K562 (cell line): ENCODE data around the gene CCSER1. TPM values are rescaled to one million over a fixed set of nuclear protein-coding genes. Genes with fewer than 3 reads are reported as not detected.

Source experiments
- ATAC-seq: fragments of 200-7000 bp; cut with Tn5 transposase; 3 replicates; pipeline ENCODE4 v1.9.1; 2020; ENCODE audit warnings: moderate library complexity
- BruUV-seq: library from RNA; stranded (reverse); fragments of 400-500 nt; replicated peaks from 2 replicates; lab custom pipeline; 2021; lab: Mats Ljungman, UMichigan
- CTCF ChIA-PET: fragments of 300-600 bp; formaldehyde crosslinking; extraction: SDS; loops from one replicate; lab custom pipeline; 2021; ENCODE audit warnings: low intra/inter-chr PET ratio; lab: Yijun Ruan, JAX
- POLR2A ChIA-PET: fragments of 300-600, 350-650 bp; sonication (Branson Sonifier 250); formaldehyde crosslinking; extraction: SDS; loops from one replicate; lab custom pipeline; 2021; ENCODE audit warnings: antibody characterized with exemption, inconsistent platforms; lab: Yijun Ruan, JAX
- DNase-seq, 4 experiments: peaks; one replicate each; pipeline versions ENCODE4 v3.0.0 to v3.0.0-alpha.2; 2011 to 2018; ENCODE audit warnings: low spot score in 3 of 4, mixed read lengths in 3 of 4; ENCODE audit errors: extremely low read depth in 1 of 4
- FAIRE-seq: peaks from 2 replicates; lab custom pipeline; 2011; peaks lifted over from hg19 to GRCh38; lab: Jason Lieb, UNC
- H2AFZ ChIP-seq: 2 replicates; pipeline ENCODE4 v1.6.0; 2011; ENCODE audit warnings: low read depth, low read length, control low read depth, inconsistent platforms
- H3K27ac ChIP-seq: fragments of 200-600 bp; 3 replicates; pipeline ENCODE4 v1.8.0; 2011; ENCODE audit warnings: low read depth, mild to moderate bottlenecking, control low read depth, inconsistent platforms, low read length, moderate library complexity, mixed read lengths; ENCODE audit errors: extremely low read depth
- H3K27me3 ChIP-seq, 2 experiments: fragments of 300-600 bp in 1 of 2; 2 replicates in 1 of 2; 3 replicates in 1 of 2; pipeline versions ENCODE4 v1.6.0 to v1.8.0; 2011; ENCODE audit warnings: inconsistent platforms in 2 of 2, low read length in 2 of 2, mild to moderate bottlenecking in 1 of 2, mixed read lengths in 1 of 2, moderate library complexity in 1 of 2; ENCODE audit not compliant: control insufficient read depth in 2 of 2, insufficient read depth in 2 of 2
- H3K36me3 ChIP-seq: fragments of 300-600 bp; 3 replicates; pipeline ENCODE4 v1.8.0; 2011; ENCODE audit warnings: mild to moderate bottlenecking, low read length, inconsistent platforms; ENCODE audit not compliant: control insufficient read depth, insufficient read depth
- H3K4me1 ChIP-seq, 2 experiments: fragments of 200-600 bp in 1 of 2; replicated peaks in 1 of 2; 2 replicates in 1 of 2; 3 replicates in 1 of 2; pipeline versions ENCODE4 v1.5.1 to v1.8.0; 2011; ENCODE audit warnings: inconsistent platforms in 2 of 2, low read length in 2 of 2, mild to moderate bottlenecking in 1 of 2, mixed read lengths in 1 of 2, moderate library complexity in 1 of 2; ENCODE audit not compliant: control insufficient read depth in 2 of 2, insufficient read depth in 2 of 2
- H3K4me2 ChIP-seq: 2 replicates; pipeline ENCODE4 v1.6.1; 2011; ENCODE audit warnings: low read length, control low read depth, inconsistent platforms, mixed read lengths; ENCODE audit not compliant: insufficient read depth
- H3K4me3 ChIP-seq: fragments of 200-600 bp; sonication (generic), shearing (Covaris generic); 2 replicates; pipeline ENCODE4 v1.5.1; 2016; ENCODE audit warnings: control low read depth, inconsistent platforms
- H3K79me2 ChIP-seq: fragments of 200-600 bp; 3 replicates; pipeline ENCODE4 v1.8.0; 2011; ENCODE audit warnings: low read length, inconsistent platforms; ENCODE audit not compliant: control insufficient read depth, insufficient read depth
- H3K9ac ChIP-seq, 2 experiments: 2 replicates each; pipeline versions ENCODE4 v1.6.0 to v1.6.1; 2011; ENCODE audit warnings: low read depth in 2 of 2, low read length in 2 of 2, control low read depth in 1 of 2, inconsistent platforms in 1 of 2, mild to moderate bottlenecking in 1 of 2, mixed read lengths in 1 of 2; ENCODE audit not compliant: insufficient read depth in 1 of 2
- H3K9me1 ChIP-seq: one replicate; pipeline ENCODE4 v1.6.0; 2011; ENCODE audit warnings: inconsistent platforms, mild to moderate bottlenecking, low read length, moderate library complexity; ENCODE audit not compliant: control insufficient read depth, insufficient read depth
- H3K9me3 ChIP-seq: replicated peaks from 2 replicates; pipeline ENCODE4 v1.5.1; 2011; ENCODE audit warnings: low read depth, low read length, inconsistent platforms; ENCODE audit not compliant: control insufficient read depth, insufficient read depth
- H4K20me1 ChIP-seq: replicated peaks from 2 replicates; pipeline ENCODE4 v1.6.1; 2011; ENCODE audit warnings: low read length, inconsistent platforms, mixed read lengths; ENCODE audit not compliant: control insufficient read depth, insufficient read depth
- GMEB1 ChIP-seq: fragments of 250-450 bp; sonication (Bioruptor Pico); IDR thresholded peaks from 2 replicates; pipeline ENCODE4 v1.4.0; 2020; ENCODE audit warnings: mild to moderate bottlenecking
- GTF2A2 ChIP-seq: IDR thresholded peaks from 2 replicates; pipeline ENCODE4 v1.6.1; 2016; ENCODE audit warnings: mild to moderate bottlenecking, missing genetic modification characterization, missing compliant biosample characterization
- HDAC3 ChIP-seq: fragments of 450-650 bp; IDR thresholded peaks from 2 replicates; pipeline ENCODE4 v1.6.1; 2018; ENCODE audit warnings: borderline replicate concordance, mild to moderate bottlenecking, moderate library complexity; ENCODE audit not compliant: partially characterized antibody
- PBX2 ChIP-seq, 2 experiments: IDR thresholded peaks in 1 of 2; conservative IDR thresholded peaks in 1 of 2; 2 replicates each; pipeline ENCODE4 v1.6.1; 2016; ENCODE audit warnings: low read depth in 2 of 2, mild to moderate bottlenecking in 1 of 2, missing compliant biosample characterization in 1 of 2, missing genetic modification characterization in 1 of 2, moderate library complexity in 1 of 2
- SAP30 ChIP-seq: fragments of 200-600 bp; sonication (generic); IDR thresholded peaks from 2 replicates; pipeline ENCODE4 v1.6.1; 2012; ENCODE audit warnings: borderline replicate concordance, low read depth, mild to moderate bottlenecking, moderate library complexity, low read length, control low read depth, inconsistent platforms; ENCODE audit not compliant: insufficient read depth, poor library complexity, severe bottlenecking
- SOX6 ChIP-seq: fragments of 450-650 bp; IDR thresholded peaks from 2 replicates; pipeline ENCODE4 v1.6.1; 2014; ENCODE audit warnings: mild to moderate bottlenecking
- ZBTB1 ChIP-seq: sonication (generic); formaldehyde crosslinking; IDR thresholded peaks from 2 replicates; pipeline ENCODE4 v1.8.1; 2023; ENCODE audit warnings: missing genetic modification reagents, low read depth, mild to moderate bottlenecking, borderline replicate concordance
- ZNF431 ChIP-seq: sonication (generic); formaldehyde crosslinking; IDR thresholded peaks from 2 replicates; pipeline ENCODE4 v1.8.0; 2022; ENCODE audit warnings: mild to moderate bottlenecking, missing genetic modification reagents
- WGBS: fragments of 100-300 bp; shearing (Covaris generic); methylation state at CpG from one replicate; pipeline ENCODE4 v1.1.6; 2016; ENCODE audit warnings: low coverage, mixed read lengths; ENCODE audit not compliant: insufficient coverage; ENCODE audit errors: missing lambda C conversion rate; 5-methylcytosine and 5-hydroxymethylcytosine counted together
- in situ Hi-C: fragments of 300-500 bp; cut with MboI; formaldehyde crosslinking; loops from 4 replicates; pipeline ENCODE4 v1.15.0; 2018; ENCODE audit warnings: inconsistent platforms, mixed read lengths
- intact Hi-C: fragments of 100-400 bp; cut with micrococcal nuclease; formaldehyde crosslinking; loops from 2 replicates; pipeline ENCODE4 v1.14.2; 2022
- polyA plus RNA-seq, 8 experiments: library from polyadenylated mRNA; depleted of rRNA in 4 of 8; stranded (reverse) in 5 of 8; unstranded in 3 of 8; fragments of >200 nt; fragmentation: Nextera tagmentation in 2 of 8; fragmentation: Illumina TruSeq in 1 of 8; extraction: Ambion mirVana in 2 of 8; extraction: Trizol in 1 of 8; gene quantifications; 2 replicates each; pipeline versions ENCODE4 v1.2.1 to v1.2.3, GENCODE V29; 2011 to 2014; ENCODE audit warnings: inconsistent platforms in 1 of 8, missing spikeins in 1 of 8
- total RNA-seq, 7 experiments: library from RNA; depleted of rRNA in 6 of 7; stranded (reverse); fragments of >200 nt in 6 of 7; fragmentation: Illumina TruSeq in 2 of 7; extraction: Trizol in 2 of 7; gene quantifications; 2 replicates each; pipeline versions ENCODE4 v1.2.1 to v1.2.3, GENCODE V29; 2011 to 2021; ENCODE audit warnings: low replicate concordance in 1 of 7
- TF ChIP-seq, protein P1 (sequence below): fragments of 150-350 bp; conservative IDR thresholded peaks from 2 replicates; pipeline ENCODE4 v1.6.1; 2014; ENCODE audit warnings: low read length

The CCSER1 gene
- total and polyA plus RNA-seq, 9 of the 15 experiments (the other 6 are each of a cell fraction or from before 2014, with no cell fraction given) = not detected

DNA sequence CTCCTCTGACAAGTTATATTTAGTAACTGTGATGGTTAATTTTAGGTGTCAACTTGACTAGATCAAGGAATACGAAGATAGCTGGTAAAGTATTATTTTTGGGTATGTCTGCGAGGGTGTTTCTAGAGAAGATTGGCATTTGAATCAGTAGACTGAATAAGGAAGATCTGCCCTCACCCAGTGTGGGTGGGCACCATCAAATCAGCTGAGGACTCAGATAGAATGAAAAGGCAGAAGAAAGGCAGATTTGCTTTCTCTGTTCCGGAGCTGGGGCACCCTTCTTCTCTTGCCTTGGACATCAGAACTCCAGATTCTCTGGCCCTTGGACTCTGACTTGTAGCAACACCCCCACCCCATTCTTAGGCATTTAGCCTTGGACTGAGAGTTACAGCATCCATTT lies 981.6 kb downstream of the CCSER1 start:
- H3K27me3 ChIP-seq = no peaks in the 10 kb centered on the region
- no peak overlapping the region for H3K4me3 ChIP-seq
- H4K20me1 ChIP-seq = no peaks in the 10 kb centered on the region
- CTCF ChIA-PET = no interaction called here
- H3K4me1 ChIP-seq = no peaks in the 10 kb centered on the region
- in situ Hi-C loops = no loop called here
- WGBS = 3% methylated on average over 3 of the region's 3 CpGs
- intact Hi-C loops = no loop called here
- no peaks in the 10 kb centered on the region for H3K9me1 ChIP-seq
- no peak overlapping the region for H3K9ac ChIP-seq
- H3K79me2 ChIP-seq = no peaks in the 10 kb centered on the region
- no peak for ATAC-seq
- POLR2A ChIA-PET = no interaction called here
- BruUV-seq = no TSS peak
- no peaks in the 10 kb centered on the region for H3K9me3 ChIP-seq
- H3K36me3 ChIP-seq = no peaks in the 10 kb centered on the region
- no peak overlapping the region for H3K27ac ChIP-seq
- no peak overlapping the region for H2AFZ ChIP-seq
- H3K4me2 ChIP-seq = no peak overlapping the region
- DNase-seq = no peak
- no peak for FAIRE-seq
- TF ChIP-seq ZBTB1 (CRISPR knock-in tag) = no peak
- TF ChIP-seq, protein P1, sequence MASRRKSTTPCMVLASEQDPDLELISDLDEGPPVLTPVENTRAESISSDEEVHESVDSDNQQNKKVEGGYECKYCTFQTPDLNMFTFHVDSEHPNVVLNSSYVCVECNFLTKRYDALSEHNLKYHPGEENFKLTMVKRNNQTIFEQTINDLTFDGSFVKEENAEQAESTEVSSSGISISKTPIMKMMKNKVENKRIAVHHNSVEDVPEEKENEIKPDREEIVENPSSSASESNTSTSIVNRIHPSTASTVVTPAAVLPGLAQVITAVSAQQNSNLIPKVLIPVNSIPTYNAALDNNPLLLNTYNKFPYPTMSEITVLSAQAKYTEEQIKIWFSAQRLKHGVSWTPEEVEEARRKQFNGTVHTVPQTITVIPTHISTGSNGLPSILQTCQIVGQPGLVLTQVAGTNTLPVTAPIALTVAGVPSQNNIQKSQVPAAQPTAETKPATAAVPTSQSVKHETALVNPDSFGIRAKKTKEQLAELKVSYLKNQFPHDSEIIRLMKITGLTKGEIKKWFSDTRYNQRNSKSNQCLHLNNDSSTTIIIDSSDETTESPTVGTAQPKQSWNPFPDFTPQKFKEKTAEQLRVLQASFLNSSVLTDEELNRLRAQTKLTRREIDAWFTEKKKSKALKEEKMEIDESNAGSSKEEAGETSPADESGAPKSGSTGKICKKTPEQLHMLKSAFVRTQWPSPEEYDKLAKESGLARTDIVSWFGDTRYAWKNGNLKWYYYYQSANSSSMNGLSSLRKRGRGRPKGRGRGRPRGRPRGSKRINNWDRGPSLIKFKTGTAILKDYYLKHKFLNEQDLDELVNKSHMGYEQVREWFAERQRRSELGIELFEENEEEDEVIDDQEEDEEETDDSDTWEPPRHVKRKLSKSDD = no peak
- TF ChIP-seq SAP30 = no peak
- no peak for TF ChIP-seq GTF2A2 (tag)
- no peak for TF ChIP-seq ZNF431 (CRISPR knock-in tag)
- TF ChIP-seq PBX2 (CRISPR knock-in tag; IDR thresholded peaks at IDR 0.05; ENCODE audit: low read depth) = no peak
- TF ChIP-seq PBX2 (tag; conservative IDR thresholded peaks at IDR 0.05; ENCODE audit: low read depth) = no peak
- TF ChIP-seq HDAC3 = no peak
- no peak for TF ChIP-seq GMEB1 (CRISPR knock-in tag)
- TF ChIP-seq SOX6 = no peak
